Brain microvascular endothelial cell (primary cell): ENCODE data around the gene SPEF1.

ENCODE experiments used
- DNase-seq: peaks from one replicate; pipeline ENCODE4 v3.0.0-alpha.2; 2020
- H3K27ac ChIP-seq: fragments of 250-450 bp; sonication (Bioruptor Pico); 2 replicates; pipeline ENCODE4 v1.5.1; 2020; ENCODE audit warnings: mild to moderate bottlenecking, moderate library complexity
- H3K27me3 ChIP-seq: fragments of 250-450 bp; sonication (Bioruptor Pico); replicated peaks from 2 replicates; pipeline ENCODE4 v1.5.1; 2020; ENCODE audit warnings: mild to moderate bottlenecking
- H3K36me3 ChIP-seq: fragments of 250-450 bp; sonication (Bioruptor Pico); replicated peaks from 2 replicates; pipeline ENCODE4 v1.5.1; 2020; ENCODE audit warnings: mild to moderate bottlenecking
- H3K4me3 ChIP-seq: 2 replicates; pipeline ENCODE4 v1.5.1; 2011; ENCODE audit warnings: low read depth, mild to moderate bottlenecking, control low read depth, low read length, moderate library complexity
- in situ Hi-C: cut with HindIII; loops from 2 replicates; pipeline ENCODE4 v1.10.0; 2017; ENCODE audit warnings: low sequenced_read_pairs, low pct_ligation_motif_present
- TF ChIP-seq, protein P1 (sequence below): IDR thresholded peaks from 2 replicates; pipeline ENCODE4 v1.5.1; 2011; ENCODE audit warnings: low read depth, mild to moderate bottlenecking, moderate library complexity, low read length, control low read depth, inconsistent platforms; ENCODE audit errors: missing control alignments

SPEF1 gene

DNA sequence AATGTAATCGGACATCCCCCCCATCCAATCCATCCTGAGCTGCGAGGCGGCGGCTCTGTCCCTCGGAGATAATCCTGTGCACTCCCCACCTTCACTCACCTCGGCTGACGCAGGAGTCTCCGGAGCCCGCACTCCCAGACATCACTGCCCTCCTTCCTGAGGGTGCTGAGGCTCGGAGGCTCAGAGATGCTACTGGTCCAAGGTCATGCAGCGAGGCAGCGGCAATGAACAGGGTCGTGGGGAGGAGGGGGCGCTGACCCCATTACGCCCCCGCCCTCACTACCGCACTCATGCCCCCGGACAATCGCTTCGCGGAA lies 14.2 kb downstream of the SPEF1 start:
- H3K4me3 ChIP-seq: peak overlapping the region; percentile 74
- DNase-seq: no peak
- no peak overlapping the region for H3K27ac ChIP-seq
- H3K36me3 ChIP-seq: no peaks in the 10 kb centered on the region
- no peaks in the 10 kb centered on the region for H3K27me3 ChIP-seq
- in situ Hi-C loops: no loop called here
- TF ChIP-seq, protein P1, sequence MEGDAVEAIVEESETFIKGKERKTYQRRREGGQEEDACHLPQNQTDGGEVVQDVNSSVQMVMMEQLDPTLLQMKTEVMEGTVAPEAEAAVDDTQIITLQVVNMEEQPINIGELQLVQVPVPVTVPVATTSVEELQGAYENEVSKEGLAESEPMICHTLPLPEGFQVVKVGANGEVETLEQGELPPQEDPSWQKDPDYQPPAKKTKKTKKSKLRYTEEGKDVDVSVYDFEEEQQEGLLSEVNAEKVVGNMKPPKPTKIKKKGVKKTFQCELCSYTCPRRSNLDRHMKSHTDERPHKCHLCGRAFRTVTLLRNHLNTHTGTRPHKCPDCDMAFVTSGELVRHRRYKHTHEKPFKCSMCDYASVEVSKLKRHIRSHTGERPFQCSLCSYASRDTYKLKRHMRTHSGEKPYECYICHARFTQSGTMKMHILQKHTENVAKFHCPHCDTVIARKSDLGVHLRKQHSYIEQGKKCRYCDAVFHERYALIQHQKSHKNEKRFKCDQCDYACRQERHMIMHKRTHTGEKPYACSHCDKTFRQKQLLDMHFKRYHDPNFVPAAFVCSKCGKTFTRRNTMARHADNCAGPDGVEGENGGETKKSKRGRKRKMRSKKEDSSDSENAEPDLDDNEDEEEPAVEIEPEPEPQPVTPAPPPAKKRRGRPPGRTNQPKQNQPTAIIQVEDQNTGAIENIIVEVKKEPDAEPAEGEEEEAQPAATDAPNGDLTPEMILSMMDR: no peak

DNA sequence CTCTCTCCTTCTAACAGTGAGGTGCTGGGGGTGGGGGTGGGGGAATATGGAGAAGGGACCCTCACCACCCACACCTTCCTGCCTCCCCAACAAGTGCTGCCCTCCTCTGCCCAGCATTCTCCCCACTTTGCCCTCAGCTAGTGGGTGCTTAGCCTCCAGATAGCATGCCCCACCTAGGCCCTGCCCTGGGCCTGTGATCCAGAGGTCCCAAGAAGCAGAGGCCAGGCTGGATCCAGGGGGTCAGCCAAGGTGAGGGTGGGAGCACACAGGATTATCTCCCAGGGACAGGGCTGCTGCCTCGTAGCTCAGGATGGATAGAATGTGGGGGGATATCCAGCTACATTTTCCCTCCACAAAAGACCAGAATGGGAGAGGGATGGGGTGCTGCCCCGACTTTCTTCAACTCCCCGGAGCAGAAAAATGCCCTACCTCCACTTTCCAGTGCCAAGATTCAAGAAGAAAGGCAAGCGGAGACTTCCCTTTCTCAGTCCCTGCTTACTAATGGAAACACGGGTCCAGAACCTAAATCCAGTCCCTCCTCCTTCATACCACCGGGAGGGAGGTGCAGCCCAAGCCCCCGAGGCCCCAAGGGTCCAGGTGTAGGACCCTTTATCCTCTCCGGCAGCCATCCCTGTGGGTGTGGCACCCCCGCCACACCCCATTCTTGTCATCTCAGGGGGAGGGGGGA lies 14.7 kb downstream of the SPEF1 start:
- H3K27ac ChIP-seq: no peak overlapping the region
- peak overlapping the region; percentile 74 for H3K4me3 ChIP-seq
- no peaks in the 10 kb centered on the region for H3K27me3 ChIP-seq
- TF ChIP-seq, protein P1: no peak
- peaks cover 2% of the 10 kb centered on the region for H3K36me3 ChIP-seq
- in situ Hi-C loops: no loop called here
- no peak for DNase-seq

DNA sequence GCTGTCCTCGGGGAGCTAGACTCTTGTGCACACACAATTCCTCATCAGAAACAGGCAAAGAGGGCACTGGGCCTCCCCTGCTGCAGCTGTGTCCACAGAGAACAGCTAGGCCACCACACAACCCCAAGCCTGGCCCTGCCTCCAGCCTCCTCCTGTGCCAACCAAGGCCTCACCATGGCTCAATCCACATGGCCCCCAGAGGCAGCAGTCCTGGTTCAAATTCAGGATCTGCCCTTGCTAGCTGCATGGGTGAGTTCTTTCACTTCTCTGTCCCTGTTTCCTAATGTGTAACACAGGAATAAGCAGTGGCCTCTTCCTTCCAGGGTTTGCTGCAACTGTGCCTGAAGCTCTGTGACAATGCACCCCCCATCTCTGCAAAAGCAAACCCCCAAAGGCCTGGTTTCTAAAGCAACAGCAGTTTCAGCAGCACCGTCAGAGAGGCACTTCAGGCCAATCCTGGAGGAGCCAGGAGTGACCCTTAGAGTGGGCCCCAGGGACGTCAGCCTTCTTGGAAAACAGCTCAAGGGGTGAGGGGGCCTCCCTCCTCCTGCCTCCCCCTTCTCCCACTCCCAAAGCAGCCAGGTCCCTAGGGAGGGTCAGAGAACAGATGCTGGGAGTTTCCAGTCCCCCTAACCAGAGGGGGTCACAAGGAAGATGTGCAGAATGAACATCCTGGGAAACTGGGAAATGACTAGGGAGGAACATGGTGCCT lies 15.9 kb downstream of the SPEF1 start:
- in situ Hi-C loops: no loop called here
- no peak for DNase-seq
- H3K36me3 ChIP-seq: peaks cover 4% of the 10 kb centered on the region
- H3K4me3 ChIP-seq: no peak overlapping the region
- H3K27me3 ChIP-seq: no peaks in the 10 kb centered on the region
- TF ChIP-seq, protein P1: no peak
- no peak overlapping the region for H3K27ac ChIP-seq

DNA sequence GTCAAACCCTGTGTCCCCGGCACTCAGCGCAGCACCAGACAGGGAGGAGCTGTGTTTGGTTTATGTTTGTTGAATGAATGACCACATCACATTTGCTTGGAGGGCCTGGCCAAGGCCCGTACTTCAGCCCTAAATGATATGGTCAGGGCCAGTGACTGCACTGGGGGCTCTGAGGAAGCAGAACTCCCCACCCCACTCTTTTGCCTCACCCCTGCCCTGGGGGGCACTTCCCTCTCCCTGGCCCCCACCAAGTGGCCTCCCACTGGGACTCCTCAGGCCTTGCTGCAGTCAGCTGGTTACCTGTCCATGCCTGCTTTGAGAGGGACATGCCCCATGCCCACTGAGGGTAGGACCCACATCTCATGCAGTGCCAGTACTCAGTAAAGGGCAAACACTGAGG lies 16.6 kb downstream of the SPEF1 start:
- in situ Hi-C loops: no loop called here
- no peaks in the 10 kb centered on the region for H3K27me3 ChIP-seq
- no peak overlapping the region for H3K4me3 ChIP-seq
- no peak overlapping the region for H3K27ac ChIP-seq
- peaks cover 4% of the 10 kb centered on the region for H3K36me3 ChIP-seq
- no peak for DNase-seq
- TF ChIP-seq, protein P1: no peak

DNA sequence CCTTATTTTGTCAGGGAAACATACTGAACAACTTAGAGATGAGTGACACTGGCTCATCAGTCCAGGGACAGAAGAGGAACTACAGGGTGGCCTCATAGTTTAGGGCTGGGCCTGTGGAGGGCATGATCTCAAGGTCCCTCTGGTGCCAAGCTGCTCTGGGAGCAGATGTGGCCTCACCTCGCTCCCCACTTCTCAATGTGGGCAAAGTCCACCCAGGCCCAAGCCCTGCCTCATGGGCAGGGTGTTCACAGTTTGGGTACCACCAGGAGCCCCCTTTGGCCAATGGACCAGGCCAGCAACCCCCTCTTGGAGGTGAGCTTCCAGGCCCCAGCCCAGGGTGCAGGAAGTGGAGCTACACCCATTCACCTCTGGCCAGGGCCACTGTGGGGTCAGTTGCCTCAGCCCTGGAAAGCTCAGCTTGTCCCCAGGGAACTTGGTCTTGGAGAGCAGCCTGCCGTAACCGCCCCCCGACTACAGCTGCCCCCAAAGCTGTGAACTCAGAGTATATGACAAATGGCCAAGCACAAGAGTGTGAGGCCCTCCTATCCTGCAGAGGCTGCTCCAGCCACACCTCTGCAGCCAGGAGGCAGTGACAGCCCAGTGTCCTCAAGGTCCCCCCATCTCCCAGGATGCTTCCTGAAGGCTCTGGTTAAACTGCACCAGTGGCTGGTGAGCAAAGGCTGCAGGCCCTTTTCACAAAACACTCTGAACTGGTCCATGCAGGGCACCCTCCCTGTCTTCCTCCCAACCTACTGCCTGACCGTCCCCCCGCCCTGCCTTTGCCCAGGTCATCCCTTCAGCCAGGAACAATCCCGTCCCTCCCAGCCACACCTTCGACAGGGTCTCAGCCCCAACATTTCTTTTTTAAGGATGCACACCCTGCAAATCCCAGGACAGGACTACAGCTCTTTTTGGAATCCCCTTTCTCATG lies 17.3 kb downstream of the SPEF1 start:
- no peak for DNase-seq
- TF ChIP-seq, protein P1: no peak
- in situ Hi-C loops: no loop called here
- H3K27me3 ChIP-seq: no peaks in the 10 kb centered on the region
- H3K4me3 ChIP-seq: no peak overlapping the region
- H3K27ac ChIP-seq: no peak overlapping the region
- peaks cover 4% of the 10 kb centered on the region for H3K36me3 ChIP-seq
